Measurements from ENCODE around the gene KCNIP4.

GRCh38 chr4:21835712-21836111, 112.9 kb downstream of the KCNIP4 start:
- TF ChIP-seq EZH2 (IDR thresholded peaks at IDR 0.05; ENCODE audit: insufficient read depth, poor library complexity, severe bottlenecking) (no peak), EZH2phosphoT487 (IDR thresholded peaks at IDR 0.05; ENCODE audit: insufficient read depth, low read depth) (no peak)

All from GM23248 (cell line).